ENCODE data around the gene HBB. TPM values are rescaled to one million over a fixed set of nuclear protein-coding genes. Genes with fewer than 3 reads are reported as not detected.

Gene HBB
- total and polyA plus RNA-seq, 2 of the 4 experiments (the other 2 are of a cell fraction) = 0.24 TPM; not detected in 1

- 17% methylated on average over 1 of the region's 2 CpGs; no CpG with 5 or more reads in 1 of the 2 experiments for WGBS, 2 experiments (ENCODE audit: extremely low coverage in 2 of 2, insufficient read length in 1 of 2)
- H2AK9ac ChIP-seq (replicated peaks; ENCODE audit: low read depth, low read length, poor library complexity) = no peak overlapping the region
- no TSS peak for BruUV-seq (replicated peaks)
- H3K18ac ChIP-seq (ENCODE audit: low read depth, low read length) = no peak overlapping the region
- CTCF ChIA-PET = interaction anchor here (0.6 kb wide), 1 partner anchor 15 kb away, joined by 3 read pairs; no protein-coding TSS in a partner anchor
- no peaks in the 10 kb centered on the region for H3K9me1 ChIP-seq (ENCODE audit: insufficient read depth, low read length)
- DNase-seq (no peak), ATAC-seq (ENCODE audit: low read depth) (no peak)
- H2BK20ac ChIP-seq (ENCODE audit: low read depth, low read length) = no peak overlapping the region; the same call in 1 of the 2 replicates
- dilution Hi-C loops (cut with HindIII; ENCODE audit: low sequenced_read_pairs, unreplicated experiment) (no loop called here), in situ Hi-C loops (cut with MboI; ENCODE audit: low sequenced_read_pairs) (no loop called here), intact Hi-C loops (cut with micrococcal nuclease) (no loop called here)
- no peak overlapping the region for H3K4me3 ChIP-seq (ENCODE audit: insufficient read depth, low read depth, low read length)
- H3K27ac ChIP-seq (ENCODE audit: insufficient read depth, low read length) = no peak overlapping the region
- no peak overlapping the region for H3K4me2 ChIP-seq (ENCODE audit: low read depth, low read length)
- no peaks in the 10 kb centered on the region for H4K20me1 ChIP-seq (ENCODE audit: insufficient read depth, low read length)
- no peak overlapping the region for H2BK120ac ChIP-seq (ENCODE audit: low read depth, low read length)
- H2BK5ac ChIP-seq (ENCODE audit: low read depth, low read length, poor library complexity, severe bottlenecking) = no peak overlapping the region
- H3K14ac ChIP-seq (replicated peaks; ENCODE audit: low read depth, low read length) = no peak overlapping the region
- H3K23ac ChIP-seq (ENCODE audit: low read depth, low read length) = no peak overlapping the region
- no peak overlapping the region for H3K56ac ChIP-seq (ENCODE audit: extremely low read depth, insufficient read depth, low read length)
- no peak overlapping the region for H3K9ac ChIP-seq (ENCODE audit: low read depth, low read length)
- H3K9me3 ChIP-seq (ENCODE audit: control insufficient read depth, insufficient read depth, low read length) = 0 out of 2 replicates have a peak, but pooled peaks cover 2% of the 10 kb centered on the region
- H4K5ac ChIP-seq (ENCODE audit: low read depth, low read length) = no peak overlapping the region
- no peaks in the 10 kb centered on the region for H3K36me3 ChIP-seq (ENCODE audit: control insufficient read depth, insufficient read depth, low read length)
- H3K79me1 ChIP-seq (ENCODE audit: low read depth in 1 of 2, low read length in 2 of 2) = no peaks in the 10 kb centered on the region
- TF ChIP-seq MAZ (IDR thresholded peaks at IDR 0.05; ENCODE audit: borderline replicate concordance, low read depth, low read length) (no peak), FOS (IDR thresholded peaks at IDR 0.05; ENCODE audit: low read depth, low read length) (no peak), CHD1 (IDR thresholded peaks at IDR 0.05; ENCODE audit: low read depth, low read length) (no peak), RAD21 (IDR thresholded peaks at IDR 0.05; ENCODE audit: low read length) (no peak), MAFK (IDR thresholded peaks at IDR 0.05; ENCODE audit: low read depth, low read length) (no peak), SMC3 (IDR thresholded peaks at IDR 0.05; ENCODE audit: low read depth, low read length) (no peak), RFX5 (IDR thresholded peaks at IDR 0.05; ENCODE audit: low read depth, low read length) (no peak), MXI1 (IDR thresholded peaks at IDR 0.05; ENCODE audit: borderline replicate concordance, low read depth, low read length) (no peak), RCOR1 (IDR thresholded peaks at IDR 0.05; ENCODE audit: insufficient replicate concordance, low read length) (no peak), ELK1 (IDR thresholded peaks at IDR 0.05; ENCODE audit: borderline replicate concordance, low read depth, low read length) (no peak)
- no peaks in the 10 kb centered on the region for H3K4me1 ChIP-seq (ENCODE audit: control insufficient read depth, insufficient read depth, low read length)
- no peak overlapping the region for H4K8ac ChIP-seq (ENCODE audit: low read depth in 2 of 2, low read length in 2 of 2)
- H2AFZ ChIP-seq (replicated peaks; ENCODE audit: low read length, poor library complexity) = no peak overlapping the region
- H3K27me3 ChIP-seq (ENCODE audit: control insufficient read depth, insufficient read depth, low read length) = no peaks in the 10 kb centered on the region
- no peak overlapping the region for H2AK5ac ChIP-seq (ENCODE audit: low read depth, low read length)
- no peak overlapping the region for H2BK15ac ChIP-seq (ENCODE audit: low read depth, low read length)
- H3K4ac ChIP-seq (ENCODE audit: low read depth, low read length) = no peak overlapping the region
- POLR2A ChIA-PET (ENCODE audit: unreplicated experiment) = no interaction called here
- H4K91ac ChIP-seq (ENCODE audit: insufficient read depth, low read depth, low read length) = no peak overlapping the region
Measured at GRCh38 chr11:5257296-5257695, 30.4 kb upstream of the HBB start.
